Activated naive CD4-positive, alpha-beta T cell (primary cell): ENCODE results near the gene KCNC4.

Experiments
- DNase-seq, 4 experiments: peaks; one replicate each; lab custom pipeline; 2025; lab: John Stamatoyannopoulos, UW

The KCNC4 gene

DNA sequence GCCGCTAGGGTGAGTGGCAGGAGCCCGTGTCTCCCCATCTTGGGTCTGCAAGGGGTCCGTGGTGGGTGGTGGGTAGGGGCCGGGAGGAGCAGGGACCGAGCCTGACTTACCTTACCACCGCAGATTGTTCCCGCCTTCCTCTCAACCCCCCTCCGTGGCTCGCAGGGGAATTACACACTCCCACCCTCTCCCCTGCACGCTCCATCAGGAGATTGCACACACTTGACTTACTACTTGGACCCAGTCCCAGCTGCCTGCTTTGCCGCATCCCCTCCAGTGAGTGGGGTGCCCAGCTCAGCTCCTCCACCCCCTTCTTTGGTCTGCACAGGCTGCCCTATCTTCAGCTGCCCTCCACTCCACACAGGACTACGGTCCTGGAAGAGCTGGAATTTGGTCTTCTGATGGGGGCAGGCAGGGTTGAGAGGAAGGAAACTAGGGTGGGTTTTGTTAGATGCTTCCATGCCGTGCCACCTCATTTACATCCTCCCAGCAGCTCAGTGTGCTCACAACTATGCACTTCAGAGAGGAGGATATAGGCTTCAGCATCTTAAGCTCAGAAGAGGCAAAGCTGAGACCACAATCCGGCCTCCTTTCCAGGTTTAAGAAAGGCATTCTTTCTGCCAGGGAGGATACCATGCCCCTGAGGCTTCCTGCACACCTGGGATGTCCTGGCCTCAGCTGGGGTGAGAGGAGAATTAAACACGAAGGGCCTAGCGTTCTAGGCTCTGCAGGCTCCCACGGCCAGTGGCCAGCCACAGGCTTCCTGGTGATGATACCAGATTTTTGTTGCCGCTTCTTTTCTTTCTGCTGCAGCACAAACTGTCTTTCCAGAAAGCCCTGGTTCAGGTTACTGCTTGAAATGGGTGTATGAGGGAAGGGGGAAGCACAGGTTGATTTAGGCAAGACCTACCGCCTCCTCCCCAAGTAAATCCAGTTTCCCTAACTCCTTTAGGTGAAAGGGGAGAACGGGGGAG is 2.3 kb downstream of the KCNC4 start:
- no peak for DNase-seq

DNA sequence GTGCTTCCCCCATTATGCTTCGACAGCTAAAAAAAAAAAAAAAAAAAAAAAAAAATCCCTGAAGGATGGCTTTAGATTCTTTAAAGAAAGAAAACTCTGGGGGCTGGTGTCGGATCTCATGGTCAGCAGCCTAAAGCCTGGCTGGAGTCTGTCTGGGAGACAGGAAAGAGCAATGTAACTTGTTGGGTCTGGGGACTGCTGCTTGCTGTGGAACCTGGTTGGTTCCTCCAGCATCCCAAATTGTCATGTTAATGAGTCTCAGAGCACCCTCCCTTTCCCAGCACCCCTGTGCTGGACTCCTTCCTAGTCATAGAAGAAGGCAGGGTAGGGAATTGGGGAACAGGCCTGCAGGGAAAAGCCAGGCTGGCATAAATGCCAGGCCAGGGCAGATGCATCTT is 3.0 kb downstream of the KCNC4 start:
- no peak for DNase-seq

DNA sequence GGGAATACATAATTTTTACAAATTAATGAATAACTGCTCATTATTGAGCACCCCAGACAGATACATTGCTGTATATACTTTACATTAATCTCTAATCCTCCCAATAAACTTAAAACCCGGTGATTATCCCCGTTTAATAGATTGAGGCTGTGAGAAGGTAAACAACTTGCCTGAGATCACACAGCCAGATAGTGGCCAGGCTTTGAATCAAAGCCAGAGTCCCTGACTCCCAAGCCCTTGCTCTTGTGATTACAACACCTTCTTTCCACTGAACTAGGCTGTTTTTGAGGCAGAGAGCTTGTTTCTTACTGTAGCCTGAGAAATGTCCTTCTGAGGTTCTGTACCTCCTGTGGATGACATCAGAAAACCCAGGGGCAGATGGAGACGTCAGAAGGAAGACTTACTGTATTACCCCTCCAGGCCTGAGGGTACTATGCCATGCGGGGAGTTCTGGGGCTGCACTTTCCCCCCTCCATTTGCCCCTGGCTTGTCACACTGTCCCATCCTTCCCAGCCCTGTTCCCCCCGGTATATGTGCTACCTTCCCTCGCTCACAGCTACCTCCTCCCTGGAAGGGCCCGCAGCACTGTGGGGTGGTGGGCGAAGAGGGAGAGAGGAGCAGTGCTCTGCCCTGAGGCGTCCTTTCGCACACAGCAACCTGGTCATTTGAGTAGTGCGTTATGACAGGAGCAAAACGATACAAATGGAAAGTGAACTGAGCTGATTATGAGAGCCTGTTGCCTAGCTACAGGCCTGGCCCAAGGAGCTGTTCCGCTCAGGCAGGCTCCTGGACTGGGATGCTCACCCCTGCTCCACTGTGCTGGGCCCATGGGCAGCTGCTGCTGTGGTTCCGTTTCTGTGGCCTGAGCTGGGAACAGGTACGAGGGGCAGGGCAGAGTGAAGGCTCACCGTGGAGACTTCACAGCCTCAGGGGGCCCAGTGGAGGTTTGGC is 4.6 kb downstream of the KCNC4 start:
- DNase-seq = no peak

DNA sequence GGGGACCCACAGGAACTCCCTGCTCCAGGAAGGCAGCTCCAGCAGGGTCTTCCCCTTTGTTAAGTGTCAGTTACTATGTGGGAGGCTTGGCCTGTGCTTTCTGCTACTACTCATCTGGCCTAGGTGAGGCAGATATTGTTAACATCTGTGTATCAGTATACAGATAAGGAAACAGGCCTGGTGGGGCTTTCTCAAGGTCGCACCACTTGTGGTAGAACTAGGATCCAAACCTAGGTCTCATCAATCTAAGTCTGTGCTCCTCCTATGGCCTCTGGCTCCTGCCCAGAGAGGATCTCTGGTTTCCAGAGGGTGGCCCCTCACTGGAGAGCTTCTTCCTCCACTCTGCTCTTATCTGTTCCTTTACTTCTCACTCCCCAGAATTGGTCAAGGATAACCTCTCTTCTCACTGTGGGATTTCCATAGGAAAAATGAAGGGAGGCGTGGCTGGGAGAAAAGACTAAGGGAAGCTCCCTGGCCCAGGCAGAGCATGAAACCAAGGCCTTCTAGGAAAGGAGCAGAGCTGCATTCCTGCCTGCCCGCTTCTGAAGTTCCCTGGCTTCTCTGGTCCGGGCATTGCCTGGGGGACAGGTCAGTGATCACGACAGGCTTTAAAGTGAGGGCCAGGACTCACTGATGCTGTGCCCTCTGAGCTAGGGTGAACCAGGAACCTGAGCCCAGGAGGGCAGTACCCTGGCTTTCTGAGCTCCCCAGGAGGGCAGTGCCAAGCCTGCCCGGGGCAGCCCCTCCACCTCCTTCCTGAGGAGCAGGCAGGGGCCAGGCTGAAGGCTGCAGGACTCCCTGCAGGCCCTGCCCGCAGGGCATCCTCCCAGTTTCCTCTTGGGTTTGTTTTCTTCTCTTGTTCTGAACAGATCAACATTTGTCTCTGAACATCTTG is 5.8 kb downstream of the KCNC4 start:
- no peak for DNase-seq

DNA sequence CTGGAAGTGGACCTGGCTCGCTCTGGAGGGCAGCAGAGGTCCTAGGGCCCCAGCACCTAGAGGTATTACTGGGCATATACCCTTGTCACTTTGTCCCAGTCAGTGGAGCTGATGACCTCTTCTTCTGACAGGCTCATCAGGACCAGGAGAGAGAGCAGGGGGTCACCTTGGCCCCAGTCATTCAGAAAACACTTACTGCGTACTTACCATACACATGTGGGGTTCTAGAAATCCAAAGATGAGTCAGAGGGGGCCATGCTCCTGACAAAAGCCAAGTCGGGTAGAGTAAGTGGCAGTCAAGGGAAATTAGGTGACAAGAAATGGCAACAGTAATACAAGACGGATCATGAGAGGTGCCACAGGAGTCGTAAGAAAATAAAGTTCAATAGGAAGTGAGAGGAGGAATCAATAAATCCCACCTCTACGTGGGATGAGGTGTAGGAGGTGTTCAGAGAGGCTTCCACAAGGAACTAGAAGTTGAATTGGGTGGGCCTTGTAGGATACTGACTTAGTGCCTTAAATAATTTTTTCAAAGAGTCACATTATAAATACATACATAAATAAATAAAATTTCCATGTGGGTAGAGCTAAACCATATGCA is 6.8 kb downstream of the KCNC4 start:
- no peak for DNase-seq

DNA sequence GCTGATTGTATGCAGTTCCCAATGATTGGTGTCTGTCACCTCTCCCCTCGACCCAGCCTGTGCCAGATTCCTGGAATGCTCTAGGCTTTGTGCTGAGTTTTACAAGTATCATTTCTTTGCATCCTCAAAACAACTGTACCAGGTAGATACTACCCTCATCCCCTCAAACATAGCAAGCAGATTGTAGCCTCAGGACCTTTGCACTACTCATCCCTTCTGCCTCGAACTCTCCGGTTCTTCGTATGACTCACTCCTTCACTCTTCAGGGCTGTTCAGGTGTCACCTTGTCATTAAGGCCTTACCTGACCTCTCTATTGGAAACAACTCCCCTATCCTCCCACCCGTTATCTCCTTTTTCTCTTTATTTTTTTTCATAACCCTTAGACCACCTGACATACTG is 8.0 kb downstream of the KCNC4 start:
- no peak for DNase-seq

DNA sequence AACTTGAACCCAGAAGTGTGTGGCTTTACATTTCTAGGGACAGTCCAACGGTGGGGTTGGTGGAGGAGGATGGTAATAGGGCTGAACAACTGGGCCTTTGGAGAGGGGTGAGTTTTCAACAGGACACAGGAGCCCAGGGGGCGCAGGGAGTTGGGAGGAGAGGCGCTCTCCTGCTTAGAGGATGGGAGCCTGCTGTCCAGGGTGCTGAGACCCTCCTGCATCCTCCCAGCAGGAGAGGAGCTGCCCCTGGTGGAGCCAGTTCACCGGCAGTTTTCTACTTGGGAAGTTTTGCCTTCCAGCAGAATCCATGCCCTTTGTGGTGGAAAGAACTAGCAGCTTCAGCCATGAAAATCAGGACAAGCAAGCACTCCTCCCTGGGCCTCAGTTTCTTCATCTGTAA is 8.6 kb downstream of the KCNC4 start:
- DNase-seq = no peak

DNA sequence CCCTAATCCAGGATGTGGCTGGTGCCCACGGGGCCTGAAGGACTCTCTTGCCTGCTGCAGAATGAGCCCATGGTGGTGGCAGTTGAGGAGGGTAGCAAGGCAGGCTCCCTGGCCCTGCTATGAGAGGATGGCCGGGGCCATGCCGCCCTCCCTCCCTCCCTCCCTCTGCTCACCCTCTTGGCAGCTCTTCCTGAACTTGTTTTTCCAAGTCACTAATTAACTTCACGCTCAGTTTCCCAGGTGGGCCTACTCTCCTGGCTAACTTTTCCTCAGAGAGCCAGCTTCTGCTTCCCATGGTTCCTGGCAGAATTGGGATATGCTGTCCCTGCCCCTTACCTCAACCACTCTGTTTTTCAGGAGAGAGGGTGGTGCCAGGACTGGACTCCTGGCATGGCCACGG is 10.2 kb downstream of the KCNC4 start:
- DNase-seq = no peak

DNA sequence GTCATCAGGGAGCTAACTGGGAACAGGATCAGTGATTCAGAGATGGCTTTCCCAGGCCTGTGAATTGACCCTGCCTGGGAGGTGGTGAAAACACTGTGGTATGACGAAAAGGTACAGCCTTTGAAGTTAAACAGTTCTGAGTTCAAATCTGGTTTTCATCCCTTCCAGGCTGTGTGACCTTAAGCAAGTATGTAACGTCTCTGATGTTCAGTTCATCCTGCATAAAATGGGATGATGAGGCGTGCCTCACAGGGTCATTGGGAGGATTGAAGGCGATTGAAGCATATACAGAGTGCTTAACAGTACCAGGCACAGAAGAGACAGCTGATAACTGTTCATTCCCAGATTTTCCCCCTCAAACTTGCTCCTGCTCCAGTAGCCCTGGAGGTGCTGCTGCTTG is 11.0 kb downstream of the KCNC4 start:
- no peak for DNase-seq

DNA sequence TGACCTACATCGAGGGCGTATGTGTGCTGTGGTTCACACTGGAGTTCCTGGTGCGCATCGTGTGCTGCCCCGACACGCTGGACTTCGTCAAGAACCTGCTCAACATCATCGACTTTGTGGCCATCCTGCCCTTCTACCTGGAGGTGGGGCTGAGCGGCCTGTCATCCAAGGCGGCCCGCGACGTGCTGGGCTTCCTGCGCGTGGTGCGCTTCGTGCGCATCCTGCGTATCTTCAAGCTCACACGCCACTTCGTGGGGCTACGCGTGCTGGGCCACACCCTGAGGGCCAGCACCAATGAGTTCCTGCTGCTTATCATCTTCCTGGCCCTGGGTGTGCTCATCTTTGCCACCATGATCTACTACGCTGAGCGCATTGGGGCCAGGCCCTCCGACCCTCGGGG is 13.0 kb downstream of the KCNC4 start:
- DNase-seq = no peak

DNA sequence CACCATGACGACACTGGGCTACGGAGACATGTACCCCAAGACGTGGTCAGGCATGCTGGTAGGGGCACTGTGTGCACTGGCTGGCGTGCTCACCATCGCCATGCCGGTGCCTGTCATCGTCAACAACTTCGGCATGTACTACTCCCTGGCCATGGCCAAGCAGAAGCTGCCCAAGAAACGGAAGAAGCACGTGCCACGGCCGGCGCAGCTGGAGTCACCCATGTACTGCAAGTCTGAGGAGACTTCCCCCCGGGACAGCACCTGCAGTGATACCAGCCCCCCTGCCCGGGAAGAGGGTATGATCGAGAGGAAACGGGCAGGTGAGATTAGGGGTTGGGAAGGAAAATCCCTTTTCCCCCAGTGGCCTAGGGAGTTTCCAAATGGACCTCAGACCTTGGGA is 13.5 kb downstream of the KCNC4 start:
- DNase-seq = no peak

DNA sequence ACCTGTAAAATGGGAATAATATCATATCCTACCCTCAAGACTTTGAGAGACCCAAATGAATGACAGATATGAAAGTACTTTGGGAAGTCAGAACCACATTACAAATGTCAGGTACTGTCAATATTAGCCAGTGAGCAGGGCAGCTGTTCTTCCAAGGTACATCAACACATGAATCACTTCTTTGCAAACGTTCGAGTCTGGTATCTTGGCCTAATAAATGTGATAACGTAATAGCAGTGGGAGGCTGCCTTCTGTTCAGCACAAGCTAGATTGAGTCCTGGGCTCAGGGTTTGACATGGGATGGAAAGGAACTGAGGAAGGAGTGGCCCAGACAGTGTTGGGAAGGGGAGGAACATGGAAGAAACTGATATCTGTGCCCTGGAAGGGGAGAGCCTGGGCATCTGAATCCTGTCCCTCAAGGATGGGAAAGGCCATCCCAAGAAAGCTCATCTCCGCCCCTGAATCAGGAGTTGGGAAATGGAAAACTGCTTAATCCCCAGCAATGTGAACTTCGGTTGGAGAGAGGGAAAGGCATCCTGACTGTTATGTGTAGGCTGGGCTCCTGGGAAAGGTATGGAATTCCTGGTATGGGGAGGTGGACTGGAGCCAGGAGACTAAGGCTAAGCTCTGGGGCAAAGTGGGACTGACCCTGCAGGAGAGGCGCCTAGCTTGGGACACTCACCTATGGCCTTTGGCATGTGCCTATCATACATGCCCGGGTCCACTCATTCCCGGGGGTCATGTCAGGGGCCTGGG is 14.3 kb downstream of the KCNC4 start:
- no peak for DNase-seq

DNA sequence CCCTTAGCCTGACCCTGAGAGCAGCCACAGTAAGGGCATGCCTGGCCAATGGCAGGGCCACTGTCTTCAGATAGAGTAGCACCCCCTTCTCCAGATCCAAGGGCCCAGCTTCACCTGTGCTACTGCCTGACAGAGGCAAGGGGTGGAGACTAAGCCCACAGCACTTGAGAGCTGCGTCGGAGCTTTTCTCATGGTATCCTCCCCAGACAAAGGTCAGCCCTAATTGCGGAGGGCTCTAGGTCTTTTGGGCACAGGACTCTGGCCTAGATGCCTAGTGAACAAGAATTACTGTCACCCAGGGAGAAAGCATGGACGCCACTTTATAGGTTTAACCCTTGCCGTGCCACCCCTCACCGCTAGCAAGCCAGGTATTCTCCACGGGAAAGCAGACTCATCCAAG is 15.1 kb downstream of the KCNC4 start:
- no peak for DNase-seq

DNA sequence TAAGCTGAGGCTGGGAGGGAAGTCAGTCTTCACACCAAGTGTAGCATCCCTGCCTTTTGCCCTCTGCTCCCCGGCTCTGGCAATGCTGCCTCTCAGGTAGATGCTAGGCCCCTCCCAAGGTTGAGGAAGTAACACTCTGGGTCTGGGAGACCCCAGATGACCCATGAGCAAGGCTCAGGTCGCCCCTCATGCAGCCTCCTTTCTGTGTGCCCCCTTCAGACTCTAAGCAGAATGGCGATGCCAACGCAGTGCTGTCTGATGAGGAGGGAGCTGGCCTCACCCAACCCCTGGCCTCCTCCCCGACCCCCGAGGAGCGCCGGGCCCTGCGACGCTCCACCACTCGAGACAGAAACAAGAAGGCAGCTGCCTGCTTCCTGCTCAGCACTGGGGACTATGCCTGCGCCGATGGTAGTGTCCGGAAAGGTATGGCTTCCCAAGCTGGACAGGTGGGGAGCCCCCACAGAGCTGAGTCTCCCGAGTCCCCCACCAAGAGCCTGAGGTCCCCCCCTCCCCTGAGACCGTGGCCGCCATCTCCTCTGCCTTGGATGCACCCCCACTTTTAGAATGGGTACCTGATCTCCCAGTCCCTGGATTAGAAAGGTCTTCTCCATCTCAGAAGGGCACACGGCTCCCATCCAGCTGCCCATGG is 15.8 kb downstream of the KCNC4 start:
- DNase-seq = no peak

DNA sequence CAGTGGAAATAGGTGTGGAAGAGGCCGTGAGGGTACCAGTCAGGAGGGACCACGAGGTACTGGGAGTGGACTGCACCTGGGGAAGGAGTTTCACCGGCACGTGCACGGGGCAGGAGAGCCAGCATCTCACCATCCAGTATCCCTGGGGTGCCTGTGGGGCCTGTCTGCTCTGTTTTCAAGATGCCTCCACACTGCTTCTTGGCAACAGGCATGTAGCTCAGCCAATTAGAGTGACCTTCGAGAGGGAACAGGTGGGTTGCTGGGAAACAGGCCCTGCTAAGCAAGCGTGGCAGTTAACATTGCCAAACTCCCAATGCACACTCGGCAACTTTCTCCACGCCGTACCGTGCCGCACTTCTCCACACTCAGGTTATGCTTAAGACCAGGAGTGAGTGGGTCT is 17.7 kb downstream of the KCNC4 start:
- DNase-seq = no peak

DNA sequence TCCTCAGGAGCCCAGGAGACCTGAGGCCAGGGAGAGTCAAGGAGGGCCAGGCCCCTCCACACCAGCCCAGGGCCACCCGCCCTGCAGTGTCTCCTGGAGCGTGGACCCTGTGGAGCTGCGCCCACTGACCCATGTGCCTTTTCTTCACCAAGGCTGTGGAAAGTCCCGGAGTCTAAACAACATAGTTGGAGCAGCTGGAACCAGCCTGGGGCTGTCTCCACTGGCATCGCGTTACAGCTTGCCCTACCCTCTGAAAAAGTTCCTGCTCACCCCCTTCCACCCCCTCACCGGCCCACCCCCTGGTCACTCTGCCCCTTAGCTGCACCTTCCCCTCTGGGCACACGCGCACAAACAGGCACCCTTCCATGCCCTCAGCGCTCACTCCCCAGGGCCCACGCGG is 18.3 kb downstream of the KCNC4 start:
- no peak for DNase-seq

DNA sequence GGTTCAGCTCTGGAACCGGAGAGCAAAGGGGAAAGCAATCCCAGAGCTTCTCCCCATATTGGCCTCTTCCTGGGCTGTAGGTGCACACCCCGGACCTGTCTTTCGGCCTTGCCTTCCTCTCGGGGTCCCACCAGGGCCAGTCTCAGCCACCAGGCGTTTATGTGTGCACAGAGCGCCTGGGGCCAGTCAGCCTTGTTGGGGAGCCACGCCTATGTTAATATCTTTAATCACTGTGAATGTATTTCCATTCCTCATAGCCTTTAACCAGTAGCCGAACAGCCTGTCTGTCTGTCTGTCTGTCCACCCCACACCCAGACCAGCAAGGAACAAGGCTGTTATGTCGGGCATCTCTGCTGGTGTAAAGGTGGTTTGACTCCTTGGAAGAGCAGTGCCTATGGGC is 18.8 kb downstream of the KCNC4 start:
- DNase-seq = no peak

DNA sequence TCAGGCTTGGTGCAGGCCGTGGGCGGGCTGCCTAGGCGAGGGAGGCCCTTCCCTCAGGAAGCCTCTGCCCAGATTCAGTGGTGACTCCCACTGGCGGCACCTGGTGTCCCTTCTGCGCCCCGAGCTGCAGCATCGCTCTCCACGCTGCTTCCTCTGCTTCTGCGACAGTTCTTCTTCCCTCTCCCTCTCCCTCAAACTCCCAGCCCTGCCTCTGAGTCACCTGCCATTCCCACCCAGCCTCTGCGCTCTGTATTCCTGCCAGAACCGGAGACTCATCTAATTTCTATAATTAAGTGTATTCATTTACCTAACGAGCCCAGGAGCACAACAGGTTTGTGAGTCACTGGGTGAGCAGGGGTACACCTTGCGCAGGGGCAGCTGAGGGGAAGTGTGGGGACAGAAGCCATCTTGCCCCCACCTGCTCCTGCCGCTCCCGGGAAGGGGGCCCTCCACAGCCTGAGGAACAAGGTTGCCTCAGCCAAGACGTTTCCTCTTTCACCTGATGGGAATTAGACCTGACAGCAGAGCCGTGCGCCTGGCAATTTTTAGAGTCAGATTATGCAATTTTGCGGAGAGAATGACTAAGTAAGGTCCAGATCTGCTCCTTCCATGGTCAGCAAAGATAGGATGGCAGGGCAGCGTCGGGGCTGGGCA is 19.4 kb downstream of the KCNC4 start:
- no peak for DNase-seq

DNA sequence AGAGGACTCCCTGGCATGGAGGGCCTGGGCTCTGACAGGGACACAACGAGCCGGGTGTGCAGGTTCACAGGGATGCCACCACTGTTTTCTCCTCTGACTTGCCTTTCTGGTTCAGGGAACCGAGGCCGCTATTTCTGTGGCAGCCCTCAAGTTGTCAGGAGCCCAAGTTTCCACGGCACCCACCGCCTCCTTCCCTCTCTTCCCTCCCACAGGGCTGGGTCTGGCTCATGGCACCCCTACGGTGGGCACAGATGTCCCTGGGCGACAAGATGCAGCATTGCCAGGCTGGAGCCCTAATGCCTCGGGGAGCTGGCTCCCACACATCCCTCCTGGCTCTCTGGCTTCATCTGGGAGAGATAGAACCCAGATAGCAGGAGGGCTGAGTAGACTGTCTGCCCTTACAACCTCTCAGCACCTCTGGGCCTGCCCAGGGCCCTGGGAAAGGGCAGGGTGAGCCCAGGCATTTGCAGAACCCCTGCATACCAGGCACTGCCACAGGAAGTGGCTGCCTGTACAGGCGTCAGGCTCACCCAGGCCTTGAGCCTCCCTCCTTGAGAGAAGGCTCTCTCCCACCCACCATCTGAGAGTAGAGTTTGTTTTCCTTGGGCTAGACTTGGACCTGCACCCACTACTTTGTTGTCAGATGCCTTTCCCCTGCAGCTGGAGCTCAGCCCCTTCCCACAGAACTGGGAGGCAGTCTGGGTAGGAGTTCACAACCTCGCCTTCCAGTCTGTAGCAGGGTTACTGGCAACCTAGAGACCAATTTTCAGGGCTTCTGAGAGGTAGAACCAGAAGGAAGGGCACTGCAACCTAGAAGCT is 20.5 kb downstream of the KCNC4 start:
- no peak for DNase-seq
